ENCODE measurements around the gene DYNAP. TPM values are rescaled to one million over a fixed set of nuclear protein-coding genes. Genes with fewer than 3 reads are reported as not detected.

Gene DYNAP
- total RNA-seq, 3 donors from 2014 or later, result not detected

DNA sequence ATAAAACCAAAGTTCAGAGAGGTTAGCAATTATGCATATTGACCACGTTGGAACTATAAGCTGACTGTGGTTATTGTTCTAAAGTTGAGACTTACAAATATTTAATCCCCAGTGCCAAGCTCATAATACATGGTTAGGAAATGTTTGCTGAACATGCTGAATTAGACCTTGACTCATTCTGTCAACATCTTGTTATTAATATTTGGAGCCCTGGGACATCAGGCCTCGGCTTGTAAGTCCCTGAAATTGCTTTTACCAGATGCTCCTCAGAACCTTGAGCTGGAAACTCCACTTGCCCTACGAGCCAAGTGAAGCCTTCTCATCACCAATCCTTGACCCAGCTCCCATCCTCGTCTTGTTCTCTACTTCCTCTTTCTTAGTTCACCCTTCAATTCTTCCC lies 21.2 kb downstream of the DYNAP start:
- H3K9me3 ChIP-seq, result no peaks in the 10 kb centered on the region
- no peak overlapping the region for H3K4me3 ChIP-seq
- intact Hi-C loops (cut with DNase I, micrococcal nuclease), result no loop called here
- H3K4me1 ChIP-seq (ENCODE audit: low read depth), result no peaks in the 10 kb centered on the region
- no peaks in the 10 kb centered on the region for H3K36me3 ChIP-seq (ENCODE audit: low read depth)
- TF ChIP-seq, protein P1, sequence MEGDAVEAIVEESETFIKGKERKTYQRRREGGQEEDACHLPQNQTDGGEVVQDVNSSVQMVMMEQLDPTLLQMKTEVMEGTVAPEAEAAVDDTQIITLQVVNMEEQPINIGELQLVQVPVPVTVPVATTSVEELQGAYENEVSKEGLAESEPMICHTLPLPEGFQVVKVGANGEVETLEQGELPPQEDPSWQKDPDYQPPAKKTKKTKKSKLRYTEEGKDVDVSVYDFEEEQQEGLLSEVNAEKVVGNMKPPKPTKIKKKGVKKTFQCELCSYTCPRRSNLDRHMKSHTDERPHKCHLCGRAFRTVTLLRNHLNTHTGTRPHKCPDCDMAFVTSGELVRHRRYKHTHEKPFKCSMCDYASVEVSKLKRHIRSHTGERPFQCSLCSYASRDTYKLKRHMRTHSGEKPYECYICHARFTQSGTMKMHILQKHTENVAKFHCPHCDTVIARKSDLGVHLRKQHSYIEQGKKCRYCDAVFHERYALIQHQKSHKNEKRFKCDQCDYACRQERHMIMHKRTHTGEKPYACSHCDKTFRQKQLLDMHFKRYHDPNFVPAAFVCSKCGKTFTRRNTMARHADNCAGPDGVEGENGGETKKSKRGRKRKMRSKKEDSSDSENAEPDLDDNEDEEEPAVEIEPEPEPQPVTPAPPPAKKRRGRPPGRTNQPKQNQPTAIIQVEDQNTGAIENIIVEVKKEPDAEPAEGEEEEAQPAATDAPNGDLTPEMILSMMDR (IDR thresholded peaks at IDR 0.05), result no peak
- DNase-seq, result no peak
- ATAC-seq, result peak; percentile 4

DNA sequence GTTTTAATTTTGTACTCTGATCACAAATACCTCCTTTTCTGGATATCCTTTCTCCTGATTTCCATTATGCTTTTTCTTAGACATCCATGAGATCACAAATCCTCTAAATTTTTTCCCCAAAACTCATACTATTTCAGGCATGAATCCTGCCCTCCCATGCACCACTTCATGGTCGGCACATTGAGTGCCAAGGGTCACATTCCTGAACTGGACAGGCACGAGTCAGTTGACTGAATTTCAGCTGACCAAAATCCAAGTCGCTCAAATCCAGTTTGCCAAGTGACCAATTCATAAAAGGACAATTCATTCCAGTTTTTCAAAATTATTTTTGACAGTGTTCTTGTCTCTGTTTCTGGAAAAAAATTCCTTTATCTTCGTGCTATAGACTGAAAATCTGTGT lies 22.1 kb downstream of the DYNAP start:
- DNase-seq (no peak), ATAC-seq (no peak)
- H3K36me3 ChIP-seq (ENCODE audit: low read depth), result no peaks in the 10 kb centered on the region
- no peaks in the 10 kb centered on the region for H3K9me3 ChIP-seq
- TF ChIP-seq, protein P1 (IDR thresholded peaks at IDR 0.05), result no peak
- H3K4me3 ChIP-seq, result no peak overlapping the region
- intact Hi-C loops (cut with DNase I, micrococcal nuclease), result no loop called here
- no peaks in the 10 kb centered on the region for H3K4me1 ChIP-seq (ENCODE audit: low read depth)

DNA sequence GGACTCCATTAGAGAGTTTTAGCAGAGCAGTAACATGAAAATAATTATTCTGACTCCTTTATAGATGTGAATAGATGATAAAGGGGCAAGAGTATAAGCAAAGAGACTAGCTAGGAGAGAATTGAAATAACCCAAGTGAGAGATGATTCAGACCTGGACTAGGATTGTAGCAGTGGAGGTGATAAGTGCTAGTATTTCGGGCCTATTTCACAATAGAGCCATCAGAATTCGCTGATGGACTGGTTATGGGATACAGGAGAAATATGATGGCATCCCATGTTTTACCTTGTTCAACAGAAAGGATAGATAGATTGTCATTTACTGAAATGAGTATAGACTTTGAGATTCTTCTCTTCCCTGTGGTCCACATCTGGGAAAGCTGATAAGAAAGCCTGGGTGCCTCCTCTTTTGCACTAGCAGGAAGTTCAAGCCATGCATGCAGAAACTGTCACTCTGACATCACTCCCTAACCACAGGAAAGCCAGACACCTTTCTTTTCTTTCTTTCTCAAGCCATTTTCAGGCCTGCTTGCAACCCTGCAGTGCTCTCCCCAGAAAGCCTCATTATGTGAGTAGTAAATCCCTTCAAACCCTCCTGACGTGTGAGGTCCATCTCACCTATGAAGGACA lies 25.3 kb downstream of the DYNAP start:
- DNase-seq, result no peak
- ATAC-seq, result no peak
- intact Hi-C loops (cut with DNase I, micrococcal nuclease), result no loop called here
- H3K36me3 ChIP-seq (ENCODE audit: low read depth), result no peaks in the 10 kb centered on the region
- TF ChIP-seq, protein P1 (IDR thresholded peaks at IDR 0.05), result no peak
- H3K4me1 ChIP-seq (ENCODE audit: low read depth), result no peaks in the 10 kb centered on the region
- H3K4me3 ChIP-seq, result no peak overlapping the region
- H3K9me3 ChIP-seq, result no peaks in the 10 kb centered on the region

DNA sequence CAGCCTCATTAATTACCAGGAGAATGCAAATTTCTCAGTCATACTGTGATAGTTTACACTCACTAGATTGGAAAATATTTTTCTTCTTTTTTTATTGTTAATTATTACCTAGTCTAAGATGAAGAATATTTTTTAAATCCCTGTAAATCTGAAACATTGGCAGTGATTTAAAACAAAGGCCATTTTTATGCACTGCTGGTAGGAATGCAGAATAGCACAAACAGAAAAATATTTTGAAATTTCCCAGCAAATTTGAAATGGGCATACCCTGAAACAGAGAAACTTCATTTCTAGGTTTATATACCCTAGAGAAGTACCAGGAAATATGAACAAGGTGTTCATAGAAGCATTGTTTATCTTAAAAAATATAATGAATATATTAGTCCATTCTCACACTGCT lies 31.0 kb downstream of the DYNAP start:
- no peaks in the 10 kb centered on the region for H3K9me3 ChIP-seq
- TF ChIP-seq, protein P1 (IDR thresholded peaks at IDR 0.05), result no peak
- no peak overlapping the region for H3K4me3 ChIP-seq
- H3K36me3 ChIP-seq (ENCODE audit: low read depth), result no peaks in the 10 kb centered on the region
- H3K4me1 ChIP-seq (ENCODE audit: low read depth), result no peaks in the 10 kb centered on the region
- ATAC-seq (no peak), DNase-seq (no peak)
- intact Hi-C loops (cut with DNase I, micrococcal nuclease), result no loop called here

DNA sequence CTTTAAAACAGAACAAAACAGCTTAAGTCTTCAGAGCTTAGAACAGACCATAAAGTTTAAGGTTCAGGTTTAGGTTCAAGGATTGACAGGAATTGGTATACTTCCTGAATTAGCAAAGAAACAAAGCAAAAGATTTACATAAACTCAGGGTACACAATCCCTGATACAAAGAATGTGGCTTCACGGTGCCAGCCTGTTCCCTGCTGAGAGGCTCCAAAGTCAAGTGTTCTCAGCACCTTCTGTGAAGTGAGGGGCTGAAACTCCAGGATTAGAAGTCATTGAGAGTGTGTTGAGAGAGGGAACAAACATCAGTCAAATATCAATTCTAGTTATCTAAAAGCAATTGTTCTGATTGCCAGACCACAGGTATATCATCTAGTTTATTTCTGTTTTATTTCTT lies 35.7 kb downstream of the DYNAP start:
- Histone ChIP-seq H3K9me3 (no peaks in the 10 kb centered on the region), H3K4me3 (no peak overlapping the region), H3K36me3 (ENCODE audit: low read depth) (no peaks in the 10 kb centered on the region), H3K4me1 (ENCODE audit: low read depth) (no peaks in the 10 kb centered on the region)
- DNase-seq (no peak), ATAC-seq (no peak)
- intact Hi-C loops (cut with DNase I, micrococcal nuclease), result no loop called here
- TF ChIP-seq, protein P1 (IDR thresholded peaks at IDR 0.05), result no peak

DNA sequence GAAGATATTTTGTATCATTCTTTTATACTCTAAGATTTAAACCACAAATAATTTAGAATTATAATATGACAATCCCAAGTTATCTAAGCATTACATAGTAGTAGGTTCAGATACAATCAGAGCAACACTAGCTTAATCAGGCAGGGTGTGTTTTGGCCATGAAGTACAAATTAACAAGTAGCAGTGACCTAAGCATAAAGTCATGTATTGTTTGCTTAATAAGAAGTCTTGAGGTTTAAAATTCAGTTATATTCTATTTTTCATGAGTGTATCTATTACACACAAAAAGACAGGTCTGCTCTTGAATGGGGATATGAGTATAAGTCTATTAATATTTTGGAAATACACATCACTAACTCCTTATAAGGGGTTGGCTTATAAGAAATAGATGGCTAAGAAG lies 39.9 kb downstream of the DYNAP start:
- TF ChIP-seq, protein P1 (IDR thresholded peaks at IDR 0.05), result no peak
- intact Hi-C loops (cut with DNase I, micrococcal nuclease), result no loop called here
- Histone ChIP-seq H3K4me3 (no peak overlapping the region), H3K9me3 (no peaks in the 10 kb centered on the region), H3K4me1 (ENCODE audit: low read depth) (no peaks in the 10 kb centered on the region), H3K36me3 (ENCODE audit: low read depth) (no peaks in the 10 kb centered on the region)
- DNase-seq (no peak), ATAC-seq (no peak)
